AG09319 (cell line): ENCODE measurements around the gene PRDM16.

Source experiments
- DNase-seq: peaks from one replicate; pipeline ENCODE4 v3.0.0-alpha.2; 2010; ENCODE audit warnings: low read depth; ENCODE audit errors: extremely low read depth
- CTCF ChIP-seq: IDR thresholded peaks from 2 replicates; pipeline ENCODE4 v1.5.1; 2011; ENCODE audit warnings: low read depth, mild to moderate bottlenecking, inconsistent platforms, low read length, moderate library complexity

PRDM16 gene

GRCh38 chr1:3101124-3101939 is 32.3 kb downstream of the PRDM16 start:
- no peak for DNase-seq
- no peak for TF ChIP-seq CTCF

- no peak for DNase-seq
- no peak for TF ChIP-seq CTCF
Measured at GRCh38 chr1:3102641-3103040, 33.6 kb downstream of the PRDM16 start.

- TF ChIP-seq CTCF: no peak
- no peak for DNase-seq
Measured at GRCh38 chr1:3103967-3104677, 35.1 kb downstream of the PRDM16 start.

- TF ChIP-seq CTCF: no peak
- DNase-seq: no peak
Measured at GRCh38 chr1:3105167-3105863, 36.3 kb downstream of the PRDM16 start.

GRCh38 chr1:3106216-3106615 is 37.2 kb downstream of the PRDM16 start:
- no peak for DNase-seq
- TF ChIP-seq CTCF: no peak

- no peak for DNase-seq
Measured at GRCh38 chr1:3107201-3107600, 38.2 kb downstream of the PRDM16 start.

More at GRCh38 chr1:3107201-3107600, 38.2 kb downstream of the PRDM16 start:
- no peak for TF ChIP-seq CTCF
